OCI-LY3 (cell line): ENCODE results near the gene KCNG4.

Experiments used
- EZH2phosphoT487 ChIP-seq: fragments of 200-600 bp; shearing (Covaris generic); IDR thresholded peaks from 2 replicates; pipeline ENCODE4 v1.6.1; 2018; ENCODE audit warnings: antibody characterized with exemption, mixed run types, low read depth
- TF ChIP-seq, protein P1 (sequence below): fragments of 200-600, 300-600 bp; sonication (generic); IDR thresholded peaks from 2 replicates; pipeline ENCODE4 v1.5.1; 2014; ENCODE audit warnings: antibody characterized with exemption, low read length, low read depth

- TF ChIP-seq, protein P1, sequence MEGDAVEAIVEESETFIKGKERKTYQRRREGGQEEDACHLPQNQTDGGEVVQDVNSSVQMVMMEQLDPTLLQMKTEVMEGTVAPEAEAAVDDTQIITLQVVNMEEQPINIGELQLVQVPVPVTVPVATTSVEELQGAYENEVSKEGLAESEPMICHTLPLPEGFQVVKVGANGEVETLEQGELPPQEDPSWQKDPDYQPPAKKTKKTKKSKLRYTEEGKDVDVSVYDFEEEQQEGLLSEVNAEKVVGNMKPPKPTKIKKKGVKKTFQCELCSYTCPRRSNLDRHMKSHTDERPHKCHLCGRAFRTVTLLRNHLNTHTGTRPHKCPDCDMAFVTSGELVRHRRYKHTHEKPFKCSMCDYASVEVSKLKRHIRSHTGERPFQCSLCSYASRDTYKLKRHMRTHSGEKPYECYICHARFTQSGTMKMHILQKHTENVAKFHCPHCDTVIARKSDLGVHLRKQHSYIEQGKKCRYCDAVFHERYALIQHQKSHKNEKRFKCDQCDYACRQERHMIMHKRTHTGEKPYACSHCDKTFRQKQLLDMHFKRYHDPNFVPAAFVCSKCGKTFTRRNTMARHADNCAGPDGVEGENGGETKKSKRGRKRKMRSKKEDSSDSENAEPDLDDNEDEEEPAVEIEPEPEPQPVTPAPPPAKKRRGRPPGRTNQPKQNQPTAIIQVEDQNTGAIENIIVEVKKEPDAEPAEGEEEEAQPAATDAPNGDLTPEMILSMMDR = no peak
- TF ChIP-seq EZH2phosphoT487 = no peak
These were observed 7.8 kb downstream of the KCNG4 start for GRCh38 chr16:84232060-84232459.
